ENCODE measurements around the gene CNTN4.

GRCh38 chr3:2783261-2783660 is 684.6 kb downstream of the CNTN4 start:
- TF ChIP-seq SUZ12 (IDR thresholded peaks at IDR 0.05; ENCODE audit: extremely low read depth, insufficient read depth, insufficient read length): no peak
- TF ChIP-seq YY1 (IDR thresholded peaks at IDR 0.05; ENCODE audit: insufficient read depth, insufficient read length): no peak
